H1 (cell line): ENCODE measurements around the gene GRM7. TPM values are rescaled to one million over a fixed set of nuclear protein-coding genes. Genes with fewer than 3 reads are reported as not detected.

Experiments used
- CTCF ChIA-PET: fragments of 300-600 bp; sonication (Branson Sonifier 250); formaldehyde crosslinking; loops from one replicate; lab custom pipeline; 2021; ENCODE audit not compliant: partially characterized antibody; lab: Charles Lee
- POLR2A ChIA-PET: fragments of 300-600 bp; sonication (Branson Sonifier 250); formaldehyde crosslinking; loops from one replicate; lab custom pipeline; 2021; ENCODE audit warnings: inconsistent platforms; ENCODE audit not compliant: partially characterized antibody; lab: Charles Lee
- DNase-seq, 2 experiments: peaks; one replicate each; pipeline versions ENCODE4 v3.0.0 to v3.0.0-alpha.2; 2010 to 2022; ENCODE audit warnings: low spot score in 2 of 2, low read depth in 1 of 2, mixed read lengths in 1 of 2
- FAIRE-seq: peaks from 2 replicates; lab custom pipeline; 2011; peaks lifted over from hg19 to GRCh38; lab: Jason Lieb, UNC
- H2AFZ ChIP-seq: 2 replicates; pipeline ENCODE4 v1.8.1; 2012; ENCODE audit warnings: low read length, inconsistent platforms
- H2AK5ac ChIP-seq: 2 replicates; pipeline ENCODE4 v1.6.1; 2013; ENCODE audit warnings: low read depth, low read length
- H2BK120ac ChIP-seq: replicated peaks from 2 replicates; pipeline ENCODE3; 2013; ENCODE audit warnings: low read depth, low read length, inconsistent platforms
- H2BK12ac ChIP-seq: 2 replicates; pipeline ENCODE4 v1.6.1; 2013; ENCODE audit warnings: low read depth, low read length
- H2BK15ac ChIP-seq: 2 replicates; pipeline ENCODE4 v1.6.1; 2013; ENCODE audit warnings: low read length
- H2BK20ac ChIP-seq: 2 replicates; pipeline ENCODE4 v1.6.1; 2013; ENCODE audit warnings: low read length
- H2BK5ac ChIP-seq: 2 replicates; pipeline ENCODE4 v1.6.1; 2013; ENCODE audit warnings: low read depth, low read length
- H3K14ac ChIP-seq: 2 replicates; pipeline ENCODE4 v1.6.1; 2013; ENCODE audit warnings: inconsistent platforms; ENCODE audit not compliant: insufficient read length
- H3K18ac ChIP-seq: 2 replicates; pipeline ENCODE4 v1.6.1; 2013; ENCODE audit warnings: low read length; ENCODE audit errors: extremely low read depth
- H3K23ac ChIP-seq: 2 replicates; pipeline ENCODE4 v1.6.1; 2013; ENCODE audit warnings: inconsistent platforms; ENCODE audit not compliant: insufficient read length
- H3K23me2 ChIP-seq: 2 replicates; pipeline ENCODE4 v1.6.1; 2013; ENCODE audit warnings: low read depth, low read length
- H3K27ac ChIP-seq: 2 replicates; pipeline ENCODE4 v1.6.1; 2011; ENCODE audit warnings: low read depth, low read length, inconsistent platforms
- H3K27me3 ChIP-seq, 4 experiments: replicated peaks in 1 of 4; 1 replicate in 1 of 4; 2 replicates in 3 of 4; pipeline versions ENCODE4 v1.6.1 to v1.8.1; 2011 to 2013; ENCODE audit warnings: low read length in 3 of 4, mild to moderate bottlenecking in 3 of 4, inconsistent platforms in 2 of 4, mixed read lengths in 2 of 4, moderate library complexity in 1 of 4; ENCODE audit not compliant: control insufficient read depth in 3 of 4, insufficient read depth in 3 of 4; ENCODE audit errors: extremely low read depth in 1 of 4
- H3K36me3 ChIP-seq, 4 experiments: 2 replicates each; pipeline versions ENCODE4 v1.6.1 to v1.8.1; 2011 to 2013; ENCODE audit warnings: mild to moderate bottlenecking in 4 of 4, low read length in 3 of 4, moderate library complexity in 2 of 4, control low read depth in 1 of 4, inconsistent platforms in 1 of 4; ENCODE audit not compliant: insufficient read depth in 4 of 4, control insufficient read depth in 2 of 4
- H3K4ac ChIP-seq: replicated peaks from 2 replicates; pipeline ENCODE3; 2013; ENCODE audit warnings: low read length, low read depth, mixed read lengths, inconsistent platforms; ENCODE audit not compliant: insufficient read length
- H3K4me1 ChIP-seq, 4 experiments: replicated peaks in 1 of 4; 1 replicate in 1 of 4; 2 replicates in 3 of 4; pipeline versions ENCODE4 v1.6.1 to v1.8.1; 2011 to 2013; ENCODE audit warnings: low read length in 3 of 4, inconsistent platforms in 2 of 4, mixed read lengths in 1 of 4; ENCODE audit not compliant: insufficient read depth in 4 of 4, control insufficient read depth in 3 of 4
- H3K4me2 ChIP-seq, 2 experiments: 2 replicates each; pipeline versions ENCODE4 v1.6.1 to v1.8.1; 2011 to 2013; ENCODE audit warnings: low read depth in 2 of 2, low read length in 2 of 2, control low read depth in 1 of 2, inconsistent platforms in 1 of 2, mild to moderate bottlenecking in 1 of 2; ENCODE audit not compliant: insufficient read depth in 1 of 2
- H3K4me3 ChIP-seq, 4 experiments: fragments of 200-600, 300-600 bp in 1 of 4; sonication (generic), shearing (Covaris generic), sonication (Bioruptor Twin) in 1 of 4; 2 replicates each; pipeline versions ENCODE4 v1.5.1 to v1.8.1; 2011 to 2016; ENCODE audit warnings: low read length in 4 of 4, low read depth in 3 of 4, control low read depth in 2 of 4, inconsistent platforms in 2 of 4, mild to moderate bottlenecking in 2 of 4, mixed read lengths in 1 of 4, moderate library complexity in 1 of 4; ENCODE audit not compliant: insufficient read depth in 2 of 4; ENCODE audit errors: extremely low read depth in 1 of 4
- H3K56ac ChIP-seq: replicated peaks from 2 replicates; pipeline ENCODE3; 2013; ENCODE audit warnings: low read depth, mild to moderate bottlenecking, mixed read lengths, low read length, inconsistent platforms; ENCODE audit not compliant: insufficient read length
- H3K79me1 ChIP-seq: 2 replicates; pipeline ENCODE4 v1.6.1; 2013; ENCODE audit warnings: low read depth, low read length, control low read depth
- H3K79me2 ChIP-seq, 2 experiments: 2 replicates each; pipeline versions ENCODE4 v1.6.1 to v1.8.1; 2012 to 2013; ENCODE audit warnings: low read length in 2 of 2, mild to moderate bottlenecking in 2 of 2, inconsistent platforms in 1 of 2; ENCODE audit not compliant: insufficient read depth in 2 of 2, control insufficient read depth in 1 of 2
- H3K9ac ChIP-seq, 4 experiments: replicated peaks in 1 of 4; 1 replicate in 1 of 4; 2 replicates in 3 of 4; pipeline versions ENCODE4 v1.6.1 to v1.8.1; 2011 to 2013; ENCODE audit warnings: low read depth in 3 of 4, low read length in 3 of 4, control low read depth in 2 of 4, mild to moderate bottlenecking in 2 of 4, moderate library complexity in 2 of 4, inconsistent platforms in 1 of 4; ENCODE audit errors: extremely low read depth in 1 of 4
- H3K9me3 ChIP-seq, 2 experiments: 2 replicates each; pipeline versions ENCODE4 v1.6.1 to v1.8.1; 2012 to 2013; ENCODE audit warnings: mild to moderate bottlenecking in 2 of 2, moderate library complexity in 2 of 2, control low read depth in 1 of 2, inconsistent platforms in 1 of 2, low read depth in 1 of 2, low read length in 1 of 2, mixed read lengths in 1 of 2; ENCODE audit not compliant: insufficient read depth in 2 of 2
- H4K20me1 ChIP-seq, 2 experiments: replicated peaks in 1 of 2; 2 replicates each; pipeline versions ENCODE3 to v1.8.1; 2011 to 2013; ENCODE audit warnings: inconsistent platforms in 2 of 2, low read length in 2 of 2, mild to moderate bottlenecking in 1 of 2; ENCODE audit not compliant: insufficient read depth in 2 of 2, control insufficient read depth in 1 of 2
- H4K5ac ChIP-seq: 2 replicates; pipeline ENCODE4 v1.6.1; 2013; ENCODE audit warnings: low read length, low read depth, mixed read lengths, inconsistent platforms; ENCODE audit not compliant: insufficient read length
- H4K8ac ChIP-seq: 2 replicates; pipeline ENCODE4 v1.8.0; 2013; ENCODE audit warnings: mild to moderate bottlenecking, moderate library complexity, low read length, inconsistent platforms; ENCODE audit not compliant: insufficient read depth; ENCODE audit errors: extremely low read depth
- H4K91ac ChIP-seq: replicated peaks from 2 replicates; pipeline ENCODE3; 2013; ENCODE audit warnings: low read length, mixed read lengths, inconsistent platforms; ENCODE audit not compliant: insufficient read length
- CBX5 ChIP-seq: fragments of 300-800, 300-1000 bp; sonication (generic); IDR thresholded peaks from 2 replicates; pipeline ENCODE4 v1.7.1; 2016; ENCODE audit warnings: antibody characterized with exemption, low read length, low read depth
- JUN ChIP-seq: IDR thresholded peaks from 2 replicates; pipeline ENCODE4 v1.6.1; 2011; ENCODE audit warnings: low read depth, mild to moderate bottlenecking, improper control_type of control experiment, low read length
- KDM4A ChIP-seq: IDR thresholded peaks from one replicate; pipeline ENCODE4 v1.7.1; 2012; ENCODE audit warnings: low read depth, mild to moderate bottlenecking, moderate library complexity, low read length, inconsistent platforms; ENCODE audit not compliant: severe bottlenecking
- POLR2AphosphoS5 ChIP-seq: IDR thresholded peaks from 2 replicates; pipeline ENCODE4 v1.6.1; 2011; ENCODE audit warnings: low read depth, low read length
- SIN3A ChIP-seq, 2 experiments: IDR thresholded peaks in 1 of 2; conservative IDR thresholded peaks in 1 of 2; 2 replicates each; pipeline ENCODE4 v1.6.1; 2011 to 2012; ENCODE audit warnings: low read length in 2 of 2, improper control_type of control experiment in 1 of 2, low read depth in 1 of 2, mild to moderate bottlenecking in 1 of 2
- TAF1 ChIP-seq: IDR thresholded peaks from 2 replicates; pipeline ENCODE4 v1.6.1; 2011; ENCODE audit warnings: mild to moderate bottlenecking, low read depth, low read length
- polyA plus RNA-seq, 7 experiments: library from polyadenylated mRNA; depleted of rRNA in 3 of 7; stranded (reverse) in 5 of 7; unstranded in 2 of 7; fragments of >200 nt in 5 of 7; fragments of 200-250 nt in 2 of 7; gene quantifications; 1 replicate in 5 of 7; 2 replicates in 1 of 7; 4 replicates in 1 of 7; pipeline versions ENCODE4 v1.2.1 to v1.2.3, GENCODE V29; 2011 to 2013; ENCODE audit warnings: missing spikeins in 2 of 7, mixed read lengths in 2 of 7
- total RNA-seq: library from RNA; stranded (reverse); fragmentation: NEBNext Ultra II Directional; extraction: Animal tissue kit (Norgen Biotek cat#: 25700); gene quantifications from 2 replicates; pipeline ENCODE4 v1.2.1, GENCODE V29; 2021
- TF ChIP-seq, protein P1 (sequence below): IDR thresholded peaks from 2 replicates; pipeline ENCODE4 v1.6.1; 2011; ENCODE audit warnings: low read length, improper control_type of control experiment

The GRM7 gene
- total and polyA plus RNA-seq, 2 of the 8 experiments (the other 6 are each of a cell fraction or from before 2014, with no cell fraction given), result 0.17 to 0.24 TPM

DNA sequence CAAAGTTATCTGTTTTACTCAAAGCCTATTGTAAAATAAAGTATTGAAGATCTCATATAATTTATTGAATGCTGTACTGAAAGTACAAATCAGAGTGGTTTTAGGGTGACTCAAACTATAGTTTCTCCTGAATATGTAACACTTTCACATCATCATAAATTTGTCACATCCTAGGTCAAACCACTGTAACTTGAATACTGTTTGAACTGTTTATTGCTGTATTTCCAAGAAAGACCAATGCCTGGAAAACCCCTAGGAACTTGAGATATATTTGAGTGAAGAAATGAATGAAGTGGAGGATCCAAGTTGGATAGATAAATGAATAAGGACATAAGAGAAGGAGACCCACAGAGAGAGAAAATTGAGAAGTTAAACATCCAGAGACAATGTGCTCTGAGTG lies 348.2 kb downstream of the GRM7 start:
- Histone ChIP-seq H3K56ac (no peak overlapping the region), H2BK15ac (no peak overlapping the region), H3K36me3 (no peaks in the 10 kb centered on the region; a peak in 1 of 8 replicates), H2BK120ac (no peak overlapping the region), H2BK12ac (no peak overlapping the region), H2BK20ac (no peak overlapping the region), H3K4ac (no peak overlapping the region), H3K23me2 (no peaks in the 10 kb centered on the region), H4K91ac (no peak overlapping the region), H3K14ac (no peak overlapping the region), H3K79me2 (no peaks in the 10 kb centered on the region), H3K23ac (no peak overlapping the region), H3K27me3 (no peaks in the 10 kb centered on the region), H3K9me3 (no peaks in the 10 kb centered on the region), H3K4me3 (no peak overlapping the region), H4K5ac (no peak overlapping the region), H4K20me1 (no peaks in the 10 kb centered on the region), H2BK5ac (no peak overlapping the region), H2AFZ (no peak overlapping the region), H3K9ac (no peak overlapping the region), H3K18ac (no peak overlapping the region), H3K4me1 (no peaks in the 10 kb centered on the region; a peak in 1 of 7 replicates), H2AK5ac (no peak overlapping the region), H3K79me1 (no peaks in the 10 kb centered on the region), H3K27ac (no peak overlapping the region), H4K8ac (no peak overlapping the region), H3K4me2 (no peak overlapping the region)
- ChIA-PET CTCF (no interaction called here), POLR2A (no interaction called here)
- no peak for FAIRE-seq
- DNase-seq, result no peak
- no peak for TF ChIP-seq TAF1
- TF ChIP-seq JUN, result no peak
- no peak for TF ChIP-seq CBX5
- no peak for TF ChIP-seq KDM4A
- no peak for TF ChIP-seq SIN3A (conservative IDR thresholded peaks at IDR 0.05 in 1 of 2, IDR thresholded peaks at IDR 0.05 in 1 of 2; ENCODE audit: low read depth in 1 of 2, low read length in 2 of 2)
- TF ChIP-seq, protein P1, sequence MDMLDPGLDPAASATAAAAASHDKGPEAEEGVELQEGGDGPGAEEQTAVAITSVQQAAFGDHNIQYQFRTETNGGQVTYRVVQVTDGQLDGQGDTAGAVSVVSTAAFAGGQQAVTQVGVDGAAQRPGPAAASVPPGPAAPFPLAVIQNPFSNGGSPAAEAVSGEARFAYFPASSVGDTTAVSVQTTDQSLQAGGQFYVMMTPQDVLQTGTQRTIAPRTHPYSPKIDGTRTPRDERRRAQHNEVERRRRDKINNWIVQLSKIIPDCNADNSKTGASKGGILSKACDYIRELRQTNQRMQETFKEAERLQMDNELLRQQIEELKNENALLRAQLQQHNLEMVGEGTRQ, result no peak
- TF ChIP-seq POLR2AphosphoS5, result no peak
